Measurements from ENCODE around the gene SOCS7. TPM values are rescaled to one million over a fixed set of nuclear protein-coding genes. Genes with fewer than 3 reads are reported as not detected.

SOCS7 gene
- total RNA-seq, 1 experiment from 2014 or later = 7.4 TPM

- Histone ChIP-seq H3K27ac (ENCODE audit: low read length) (no peak overlapping the region), H3K4me2 (ENCODE audit: low read length) (no peak overlapping the region), H3K27me3 (ENCODE audit: low read length) (no peaks in the 10 kb centered on the region), H3F3A (ENCODE audit: low read length, unreplicated experiment) (no peaks in the 10 kb centered on the region), H3K9me3 (ENCODE audit: low read length) (no peaks in the 10 kb centered on the region), H4K20me1 (ENCODE audit: low read length) (no peaks in the 10 kb centered on the region), H3K9ac (ENCODE audit: low read length) (no peak overlapping the region), H3K9me2 (replicated peaks; ENCODE audit: low read length) (no peaks in the 10 kb centered on the region), H3K79me2 (ENCODE audit: low read length) (no peaks in the 10 kb centered on the region), H2AFZ (ENCODE audit: low read length) (no peak overlapping the region), H3K36me3 (ENCODE audit: low read depth, low read length) (no peaks in the 10 kb centered on the region), H3K4me1 (ENCODE audit: insufficient read depth, low read length) (no peaks in the 10 kb centered on the region), H3K4me3 (ENCODE audit: low read length) (no peak overlapping the region)
- ATAC-seq (peak; percentile 26; the same call in 1 of the 2 replicates), DNase-seq (no peak)
- TF ChIP-seq CTCF (conservative IDR thresholded peaks at IDR 0.05; ENCODE audit: low read depth, low read length) (no peak), EZH2 (IDR thresholded peaks at IDR 0.05; ENCODE audit: low read length, unreplicated experiment) (no peak), EZH2phosphoT487 (IDR thresholded peaks at IDR 0.05; ENCODE audit: borderline replicate concordance, low read length) (no peak)
- intact Hi-C loops (cut with micrococcal nuclease) = loop anchor here (2.0 kb wide), 1 partner anchor 41 kb away; no protein-coding TSS in a partner anchor
- BruUV-seq (replicated peaks) = no TSS peak
- POLR2A ChIA-PET (ENCODE audit: unreplicated experiment) = no interaction called here
- CTCF ChIA-PET = no interaction called here
Measured at GRCh38 chr17:38443356-38444031, 91.8 kb downstream of the SOCS7 start.

GRCh38 chr17:38444151-38444550 lies 92.5 kb downstream of the SOCS7 start:
- intact Hi-C loops (cut with micrococcal nuclease) = loop anchor here (2.0 kb wide), 1 partner anchor 41 kb away; no protein-coding TSS in a partner anchor
- no peaks in the 10 kb centered on the region for H3K4me1 ChIP-seq (ENCODE audit: insufficient read depth, low read length)
- H3K27me3 ChIP-seq (ENCODE audit: low read length) = no peaks in the 10 kb centered on the region
- H3K79me2 ChIP-seq (ENCODE audit: low read length) = no peaks in the 10 kb centered on the region
- no peaks in the 10 kb centered on the region for H3F3A ChIP-seq (ENCODE audit: low read length, unreplicated experiment)
- no peaks in the 10 kb centered on the region for H3K9me2 ChIP-seq (replicated peaks; ENCODE audit: low read length)
- H3K27ac ChIP-seq (ENCODE audit: low read length) = no peak overlapping the region
- DNase-seq = peak; percentile 69
- H3K9ac ChIP-seq (ENCODE audit: low read length) = no peak overlapping the region
- no peaks in the 10 kb centered on the region for H3K36me3 ChIP-seq (ENCODE audit: low read depth, low read length)
- H4K20me1 ChIP-seq (ENCODE audit: low read length) = no peaks in the 10 kb centered on the region
- peak; percentile 90 for ATAC-seq
- ChIA-PET POLR2A (ENCODE audit: unreplicated experiment) (no interaction called here), CTCF (no interaction called here)
- H3K4me2 ChIP-seq (ENCODE audit: low read length) = no peak overlapping the region
- no TSS peak for BruUV-seq (replicated peaks)
- no peak overlapping the region for H2AFZ ChIP-seq (ENCODE audit: low read length)
- H3K9me3 ChIP-seq (ENCODE audit: low read length) = no peaks in the 10 kb centered on the region
- H3K4me3 ChIP-seq (ENCODE audit: low read length) = no peak overlapping the region
- no peak for TF ChIP-seq EZH2phosphoT487 (IDR thresholded peaks at IDR 0.05; ENCODE audit: borderline replicate concordance, low read length)
- peak; percentile 85 for TF ChIP-seq CTCF (conservative IDR thresholded peaks at IDR 0.05; ENCODE audit: low read depth, low read length)

GRCh38 chr17:38447502-38448085 lies 96.0 kb downstream of the SOCS7 start:
- H3K9me2 ChIP-seq (replicated peaks; ENCODE audit: low read length) = no peaks in the 10 kb centered on the region
- H2AFZ ChIP-seq (ENCODE audit: low read length) = no peak overlapping the region
- DNase-seq = no peak
- H3K4me1 ChIP-seq (ENCODE audit: insufficient read depth, low read length) = no peaks in the 10 kb centered on the region; the same call in 1 of the 2 replicates
- POLR2A ChIA-PET (ENCODE audit: unreplicated experiment) = no interaction called here
- no peak overlapping the region for H3K4me3 ChIP-seq (ENCODE audit: low read length)
- H3K9me3 ChIP-seq (ENCODE audit: low read length) = no peaks in the 10 kb centered on the region
- no peak overlapping the region for H3K4me2 ChIP-seq (ENCODE audit: low read length)
- no peak overlapping the region for H3K27ac ChIP-seq (ENCODE audit: low read length)
- no peaks in the 10 kb centered on the region for H4K20me1 ChIP-seq (ENCODE audit: low read length)
- H3K79me2 ChIP-seq (ENCODE audit: low read length) = no peaks in the 10 kb centered on the region
- no peaks in the 10 kb centered on the region for H3K36me3 ChIP-seq (ENCODE audit: low read depth, low read length)
- CTCF ChIA-PET = no interaction called here
- TF ChIP-seq CTCF (conservative IDR thresholded peaks at IDR 0.05; ENCODE audit: low read depth, low read length) = no peak
- no peak for TF ChIP-seq EZH2 (IDR thresholded peaks at IDR 0.05; ENCODE audit: low read length, unreplicated experiment)
- no peak for TF ChIP-seq EZH2phosphoT487 (IDR thresholded peaks at IDR 0.05; ENCODE audit: borderline replicate concordance, low read length)
- no peak for ATAC-seq
- H3K27me3 ChIP-seq (ENCODE audit: low read length) = no peaks in the 10 kb centered on the region
- H3F3A ChIP-seq (ENCODE audit: low read length, unreplicated experiment) = no peaks in the 10 kb centered on the region
- BruUV-seq (replicated peaks) = no TSS peak
- no peak overlapping the region for H3K9ac ChIP-seq (ENCODE audit: low read length)
- intact Hi-C loops (cut with micrococcal nuclease) = no loop called here

Measured in PC-3 (cell line).